Measurements from ENCODE around the gene MAGI1.

DNA sequence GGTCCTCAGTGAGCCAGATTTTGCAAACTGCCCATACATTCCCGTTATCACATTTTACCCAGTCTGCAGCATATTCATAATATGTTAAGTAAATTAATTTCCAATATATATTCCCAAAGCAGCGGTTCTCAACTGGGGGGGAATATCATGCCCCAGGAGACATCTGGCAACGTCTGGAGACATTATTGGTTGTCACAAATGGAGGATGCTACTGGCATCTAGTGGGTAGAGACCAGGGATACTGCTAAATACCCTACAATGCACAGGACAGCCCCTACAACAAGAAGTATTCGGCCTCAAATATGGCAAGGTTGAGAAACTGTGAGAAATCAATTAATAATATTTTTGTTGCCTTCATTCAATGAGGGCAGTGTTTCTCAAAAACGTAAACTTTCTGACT lies 280.3 kb downstream of the MAGI1 start:
- TF ChIP-seq, protein P1, sequence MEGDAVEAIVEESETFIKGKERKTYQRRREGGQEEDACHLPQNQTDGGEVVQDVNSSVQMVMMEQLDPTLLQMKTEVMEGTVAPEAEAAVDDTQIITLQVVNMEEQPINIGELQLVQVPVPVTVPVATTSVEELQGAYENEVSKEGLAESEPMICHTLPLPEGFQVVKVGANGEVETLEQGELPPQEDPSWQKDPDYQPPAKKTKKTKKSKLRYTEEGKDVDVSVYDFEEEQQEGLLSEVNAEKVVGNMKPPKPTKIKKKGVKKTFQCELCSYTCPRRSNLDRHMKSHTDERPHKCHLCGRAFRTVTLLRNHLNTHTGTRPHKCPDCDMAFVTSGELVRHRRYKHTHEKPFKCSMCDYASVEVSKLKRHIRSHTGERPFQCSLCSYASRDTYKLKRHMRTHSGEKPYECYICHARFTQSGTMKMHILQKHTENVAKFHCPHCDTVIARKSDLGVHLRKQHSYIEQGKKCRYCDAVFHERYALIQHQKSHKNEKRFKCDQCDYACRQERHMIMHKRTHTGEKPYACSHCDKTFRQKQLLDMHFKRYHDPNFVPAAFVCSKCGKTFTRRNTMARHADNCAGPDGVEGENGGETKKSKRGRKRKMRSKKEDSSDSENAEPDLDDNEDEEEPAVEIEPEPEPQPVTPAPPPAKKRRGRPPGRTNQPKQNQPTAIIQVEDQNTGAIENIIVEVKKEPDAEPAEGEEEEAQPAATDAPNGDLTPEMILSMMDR (IDR thresholded peaks at IDR 0.05) = no peak
- TF ChIP-seq POLR2AphosphoS5 (IDR thresholded peaks at IDR 0.05) (no peak), POLR2A (IDR thresholded peaks at IDR 0.05) (no peak), EP300 (IDR thresholded peaks at IDR 0.05) (no peak)
